Measurements from ENCODE around the gene NUDT16L1.

NUDT16L1 gene

GRCh38 chr16:4686497-4687210, 6.7 kb upstream of the NUDT16L1 start:
- H3K9ac ChIP-seq (ENCODE audit: low read length) = no peak overlapping the region
- H2AK5ac ChIP-seq (ENCODE audit: low read length) = no peak overlapping the region
- no peaks in the 10 kb centered on the region for H3K27me3 ChIP-seq (ENCODE audit: insufficient read depth, low read length, poor library complexity)
- no peaks in the 10 kb centered on the region for H3K4me1 ChIP-seq (ENCODE audit: control insufficient read depth, low read depth, low read length)
- H4K5ac ChIP-seq (ENCODE audit: low read length) = no peak overlapping the region
- no peak overlapping the region for H3K4me3 ChIP-seq (ENCODE audit: low read length)
- no peak overlapping the region for H3K4ac ChIP-seq (ENCODE audit: low read depth, low read length)
- no peak overlapping the region for H2BK5ac ChIP-seq (ENCODE audit: low read length)
- WGBS (ENCODE audit: extremely low coverage, insufficient coverage, low lambda C conversion rate) = no CpG with 5 or more reads among the region's 27 CpGs
- H3K56ac ChIP-seq (ENCODE audit: low read length) = no peak overlapping the region
- H3K79me1 ChIP-seq (ENCODE audit: low read length) = no peaks in the 10 kb centered on the region
- H3K36me3 ChIP-seq (ENCODE audit: control insufficient read depth, insufficient read depth, low read length) = no peaks in the 10 kb centered on the region
- no peak overlapping the region for H3K23ac ChIP-seq (ENCODE audit: low read length)
- H4K8ac ChIP-seq (ENCODE audit: low read depth, low read length) = no peak overlapping the region
- H3K27ac ChIP-seq (ENCODE audit: low read depth, low read length) = no peak overlapping the region
- H3K4me2 ChIP-seq (ENCODE audit: low read length) = no peak overlapping the region
- H2BK120ac ChIP-seq (ENCODE audit: low read depth, low read length) = no peak overlapping the region
- no peaks in the 10 kb centered on the region for H3K79me2 ChIP-seq (ENCODE audit: control insufficient read depth, insufficient read depth, low read length)
- no peak overlapping the region for H2BK15ac ChIP-seq (replicated peaks; ENCODE audit: low read depth)
- DNase-seq = no peak
- H3K18ac ChIP-seq (ENCODE audit: low read length) = no peak overlapping the region

GRCh38 chr16:4687416-4687815, 5.9 kb upstream of the NUDT16L1 start:
- H3K27me3 ChIP-seq (ENCODE audit: insufficient read depth, low read length, poor library complexity) = no peaks in the 10 kb centered on the region
- no peak overlapping the region for H3K56ac ChIP-seq (ENCODE audit: low read length)
- no peak overlapping the region for H4K8ac ChIP-seq (ENCODE audit: low read depth, low read length)
- no peak overlapping the region for H2BK15ac ChIP-seq (replicated peaks; ENCODE audit: low read depth)
- no peaks in the 10 kb centered on the region for H3K4me1 ChIP-seq (ENCODE audit: control insufficient read depth, low read depth, low read length)
- no peak overlapping the region for H2BK5ac ChIP-seq (ENCODE audit: low read length)
- WGBS (ENCODE audit: extremely low coverage, insufficient coverage, low lambda C conversion rate) = no CpG with 5 or more reads among the region's 8 CpGs
- no peak overlapping the region for H2BK120ac ChIP-seq (ENCODE audit: low read depth, low read length)
- no peak overlapping the region for H3K18ac ChIP-seq (ENCODE audit: low read length)
- H3K79me2 ChIP-seq (ENCODE audit: control insufficient read depth, insufficient read depth, low read length) = no peaks in the 10 kb centered on the region
- DNase-seq = no peak
- no peak overlapping the region for H3K9ac ChIP-seq (ENCODE audit: low read length)
- no peaks in the 10 kb centered on the region for H3K79me1 ChIP-seq (ENCODE audit: low read length)
- H2AK5ac ChIP-seq (ENCODE audit: low read length) = no peak overlapping the region
- H3K4me2 ChIP-seq (ENCODE audit: low read length) = no peak overlapping the region
- H3K27ac ChIP-seq (ENCODE audit: low read depth, low read length) = no peak overlapping the region
- no peaks in the 10 kb centered on the region for H3K36me3 ChIP-seq (ENCODE audit: control insufficient read depth, insufficient read depth, low read length)
- no peak overlapping the region for H3K23ac ChIP-seq (ENCODE audit: low read length)
- no peak overlapping the region for H3K4ac ChIP-seq (ENCODE audit: low read depth, low read length)
- no peak overlapping the region for H3K4me3 ChIP-seq (ENCODE audit: low read length)
- no peak overlapping the region for H4K5ac ChIP-seq (ENCODE audit: low read length)

- Histone ChIP-seq H3K9ac (ENCODE audit: low read length) (no peak overlapping the region), H2BK5ac (ENCODE audit: low read length) (no peak overlapping the region), H3K4me3 (ENCODE audit: low read length) (no peak overlapping the region), H3K4me1 (ENCODE audit: control insufficient read depth, low read depth, low read length) (no peaks in the 10 kb centered on the region), H3K4me2 (ENCODE audit: low read length) (no peak overlapping the region), H3K79me1 (ENCODE audit: low read length) (no peaks in the 10 kb centered on the region), H3K4ac (ENCODE audit: low read depth, low read length) (no peak overlapping the region), H3K27ac (ENCODE audit: low read depth, low read length) (no peak overlapping the region), H2BK120ac (ENCODE audit: low read depth, low read length) (no peak overlapping the region), H3K79me2 (ENCODE audit: control insufficient read depth, insufficient read depth, low read length) (no peaks in the 10 kb centered on the region), H2BK15ac (replicated peaks; ENCODE audit: low read depth) (no peak overlapping the region), H2AK5ac (ENCODE audit: low read length) (no peak overlapping the region), H3K27me3 (ENCODE audit: insufficient read depth, low read length, poor library complexity) (no peaks in the 10 kb centered on the region), H3K23ac (ENCODE audit: low read length) (no peak overlapping the region), H4K5ac (ENCODE audit: low read length) (no peak overlapping the region), H4K8ac (ENCODE audit: low read depth, low read length) (no peak overlapping the region), H3K56ac (ENCODE audit: low read length) (no peak overlapping the region), H3K18ac (ENCODE audit: low read length) (no peak overlapping the region), H3K36me3 (ENCODE audit: control insufficient read depth, insufficient read depth, low read length) (no peaks in the 10 kb centered on the region)
- no CpG with 5 or more reads among the region's 39 CpGs for WGBS (ENCODE audit: extremely low coverage, insufficient coverage, low lambda C conversion rate)
- no peak for DNase-seq
Observed at GRCh38 chr16:4687946-4688673, 5.3 kb upstream of the NUDT16L1 start.

GRCh38 chr16:4688674-4689045, 4.7 kb upstream of the NUDT16L1 start:
- no peaks in the 10 kb centered on the region for H3K79me1 ChIP-seq (ENCODE audit: low read length)
- no CpG with 5 or more reads among the region's 22 CpGs for WGBS (ENCODE audit: extremely low coverage, insufficient coverage, low lambda C conversion rate)
- H3K56ac ChIP-seq (ENCODE audit: low read length) = no peak overlapping the region

GRCh38 chr16:4689091-4689671, 4.2 kb upstream of the NUDT16L1 start:
- no peak overlapping the region for H4K5ac ChIP-seq (ENCODE audit: low read length)
- no peak overlapping the region for H2BK120ac ChIP-seq (ENCODE audit: low read depth, low read length)
- H3K4ac ChIP-seq (ENCODE audit: low read depth, low read length) = no peak overlapping the region
- DNase-seq = peak; percentile 14
- H4K8ac ChIP-seq (ENCODE audit: low read depth, low read length) = no peak overlapping the region
- H2BK15ac ChIP-seq (replicated peaks; ENCODE audit: low read depth) = no peak overlapping the region
- no peak overlapping the region for H3K18ac ChIP-seq (ENCODE audit: low read length)
- H3K56ac ChIP-seq (ENCODE audit: low read length) = no peak overlapping the region
- H3K79me2 ChIP-seq (ENCODE audit: control insufficient read depth, insufficient read depth, low read length) = no peaks in the 10 kb centered on the region
- no peak overlapping the region for H2AK5ac ChIP-seq (ENCODE audit: low read length)
- H3K79me1 ChIP-seq (ENCODE audit: low read length) = peaks cover 2% of the 10 kb centered on the region
- no peaks in the 10 kb centered on the region for H3K4me1 ChIP-seq (ENCODE audit: control insufficient read depth, low read depth, low read length)
- no peaks in the 10 kb centered on the region for H3K27me3 ChIP-seq (ENCODE audit: insufficient read depth, low read length, poor library complexity)
- no peak overlapping the region for H3K4me2 ChIP-seq (ENCODE audit: low read length)
- no peak overlapping the region for H3K23ac ChIP-seq (ENCODE audit: low read length)
- no CpG with 5 or more reads among the region's 21 CpGs for WGBS (ENCODE audit: extremely low coverage, insufficient coverage, low lambda C conversion rate)
- no peak overlapping the region for H3K4me3 ChIP-seq (ENCODE audit: low read length)
- no peak overlapping the region for H3K9ac ChIP-seq (ENCODE audit: low read length)
- H3K36me3 ChIP-seq (ENCODE audit: control insufficient read depth, insufficient read depth, low read length) = no peaks in the 10 kb centered on the region
- H3K27ac ChIP-seq (ENCODE audit: low read depth, low read length) = no peak overlapping the region
- H2BK5ac ChIP-seq (ENCODE audit: low read length) = no peak overlapping the region

More at GRCh38 chr16:4688674-4689045, 4.7 kb upstream of the NUDT16L1 start:
- H3K79me2 ChIP-seq (ENCODE audit: control insufficient read depth, insufficient read depth, low read length) = no peaks in the 10 kb centered on the region
- H3K4me3 ChIP-seq (ENCODE audit: low read length) = no peak overlapping the region
- no peak overlapping the region for H2BK15ac ChIP-seq (replicated peaks; ENCODE audit: low read depth)
- DNase-seq = no peak
- no peak overlapping the region for H3K4ac ChIP-seq (ENCODE audit: low read depth, low read length)
- no peak overlapping the region for H2BK120ac ChIP-seq (ENCODE audit: low read depth, low read length)
- H2BK5ac ChIP-seq (ENCODE audit: low read length) = no peak overlapping the region
- H4K8ac ChIP-seq (ENCODE audit: low read depth, low read length) = no peak overlapping the region
- no peak overlapping the region for H3K27ac ChIP-seq (ENCODE audit: low read depth, low read length)
- H3K9ac ChIP-seq (ENCODE audit: low read length) = no peak overlapping the region
- no peak overlapping the region for H3K18ac ChIP-seq (ENCODE audit: low read length)
- H3K23ac ChIP-seq (ENCODE audit: low read length) = no peak overlapping the region
- H3K4me1 ChIP-seq (ENCODE audit: control insufficient read depth, low read depth, low read length) = no peaks in the 10 kb centered on the region
- no peak overlapping the region for H2AK5ac ChIP-seq (ENCODE audit: low read length)
- H3K36me3 ChIP-seq (ENCODE audit: control insufficient read depth, insufficient read depth, low read length) = no peaks in the 10 kb centered on the region
- H3K27me3 ChIP-seq (ENCODE audit: insufficient read depth, low read length, poor library complexity) = no peaks in the 10 kb centered on the region
- no peak overlapping the region for H3K4me2 ChIP-seq (ENCODE audit: low read length)
- no peak overlapping the region for H4K5ac ChIP-seq (ENCODE audit: low read length)

All from mesendoderm (in vitro differentiated cells).